CD4-positive, alpha-beta T cell treated with Interleukin-12 subunit alpha and Interleukin-12 subunit beta, for 1 hour (primary cell): ENCODE data around the gene DLG2.

Source experiments
- DNase-seq: peaks from one replicate; pipeline ENCODE4 v3.0.0-alpha.2; 2020

Gene DLG2

DNA sequence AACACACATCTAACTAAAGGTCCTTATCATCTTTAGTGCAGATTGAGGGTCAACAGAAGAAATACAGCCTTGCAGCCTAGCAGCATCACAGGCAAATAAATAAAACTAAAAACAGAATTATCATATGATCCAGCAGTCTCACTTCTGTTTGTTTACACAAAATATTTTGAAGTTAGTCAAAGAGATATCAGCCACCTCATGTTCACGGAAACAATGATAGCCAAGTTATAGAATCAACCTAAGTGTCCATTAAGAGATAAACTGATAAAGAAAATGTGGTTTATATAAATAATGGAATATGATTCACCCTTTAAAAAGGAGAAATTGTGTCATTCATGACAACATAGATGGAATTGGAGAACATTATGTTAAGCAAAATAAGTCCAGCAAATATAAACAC is 1602.9 kb downstream of the DLG2 start:
- DNase-seq = no peak

DNA sequence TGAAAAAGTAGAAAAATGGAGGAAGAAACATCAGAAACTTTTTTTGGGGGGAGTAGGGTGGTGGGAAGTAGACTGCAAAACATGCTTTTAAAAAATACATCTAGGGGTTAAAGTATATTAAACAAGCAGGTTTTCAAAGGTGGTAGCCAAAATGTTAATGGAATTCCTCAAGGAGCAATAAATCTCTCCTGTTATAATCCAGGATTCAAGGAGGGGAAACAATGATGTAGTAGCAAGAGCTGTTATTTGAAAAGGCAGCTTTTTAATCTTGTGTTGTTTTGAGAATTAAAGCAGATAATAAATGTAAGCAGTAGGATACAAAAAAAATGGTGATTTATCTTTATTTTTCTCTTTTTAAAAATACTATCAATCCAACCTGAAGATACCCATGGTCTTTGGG is 1604.4 kb downstream of the DLG2 start:
- no peak for DNase-seq

DNA sequence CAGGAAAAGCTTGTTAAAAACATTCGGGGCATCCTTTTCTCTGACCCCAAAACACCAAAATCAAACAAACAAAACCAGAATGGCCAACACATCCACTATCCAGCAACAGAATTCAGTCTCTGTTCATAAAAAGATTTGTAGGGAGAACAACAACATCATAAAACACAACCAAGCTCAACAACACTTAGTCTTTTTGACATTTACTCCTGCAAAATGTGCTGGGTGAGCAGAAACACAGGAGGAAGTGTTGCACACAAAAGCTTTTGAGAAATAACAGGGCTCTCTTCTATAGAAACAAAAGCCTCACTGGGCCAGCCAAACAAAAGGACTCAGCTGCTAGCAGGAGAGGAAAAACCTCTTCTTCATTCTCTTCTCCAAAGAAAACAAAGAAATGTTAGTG is 1604.9 kb downstream of the DLG2 start:
- DNase-seq = no peak

DNA sequence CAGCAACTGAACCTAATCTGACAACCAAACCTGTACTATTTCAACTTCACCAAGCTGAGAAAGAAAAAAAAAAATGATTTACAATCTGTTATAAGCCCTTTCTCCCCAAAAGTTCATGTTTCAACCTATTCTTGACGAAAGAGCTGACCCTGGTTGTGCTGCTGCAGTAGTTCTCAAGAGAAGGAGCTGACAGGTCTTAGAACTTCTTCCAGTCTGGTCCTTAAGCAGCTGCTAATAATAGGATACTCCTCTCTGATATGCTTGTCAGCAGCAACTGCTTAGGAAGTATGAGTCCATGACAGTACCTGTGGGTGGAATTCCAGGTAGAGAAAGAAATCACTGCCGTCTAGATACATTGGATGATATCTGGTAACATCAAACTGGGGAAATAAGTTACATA is 1605.9 kb downstream of the DLG2 start:
- no peak for DNase-seq

DNA sequence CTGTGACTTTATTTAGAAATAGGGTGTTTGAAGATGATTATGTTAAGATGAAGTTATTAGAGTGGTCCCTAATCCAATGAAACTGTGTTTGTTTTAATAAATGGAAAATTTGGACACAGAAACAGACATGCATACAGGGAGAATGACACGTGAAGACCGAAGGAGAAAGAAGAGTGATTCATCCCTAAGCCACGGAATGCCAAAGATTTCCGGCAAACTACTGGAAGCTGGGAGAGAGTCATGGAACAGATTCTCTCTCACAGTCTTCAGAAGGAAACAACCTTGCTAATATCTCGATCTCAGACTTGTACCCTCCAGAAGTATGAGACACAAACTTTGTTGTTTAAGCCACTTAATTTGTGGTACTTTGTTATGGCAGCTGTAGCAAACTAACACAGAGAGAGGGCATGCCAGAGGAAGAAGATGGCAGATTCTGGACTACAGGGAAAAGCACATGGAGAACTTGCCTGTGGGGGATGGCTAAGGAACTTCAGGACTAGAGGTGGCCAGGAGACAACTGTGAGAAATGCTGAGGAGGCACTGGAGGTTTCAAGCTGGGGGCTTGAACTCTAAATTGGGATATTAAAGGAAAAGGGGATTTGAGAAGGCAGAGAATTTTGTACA is 1607.5 kb downstream of the DLG2 start:
- no peak for DNase-seq

DNA sequence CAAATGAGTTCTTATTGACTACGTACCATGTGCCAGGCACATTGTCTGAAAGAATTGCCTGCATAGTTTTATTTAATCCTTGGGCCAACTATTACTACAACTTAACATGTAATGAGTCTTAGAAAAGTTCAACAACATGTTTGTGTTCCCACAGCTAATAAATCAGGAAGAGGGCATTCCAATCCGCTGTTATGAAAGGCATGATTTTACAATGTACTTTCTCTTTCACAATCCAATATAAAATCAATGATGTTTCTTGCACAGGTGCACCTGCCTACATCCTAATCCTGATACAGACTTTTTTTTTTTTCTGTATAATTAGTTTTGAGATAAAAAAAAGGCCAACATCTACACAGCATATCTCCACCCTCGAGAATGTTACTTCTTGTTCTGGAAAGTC is 1612.6 kb downstream of the DLG2 start:
- DNase-seq = no peak

DNA sequence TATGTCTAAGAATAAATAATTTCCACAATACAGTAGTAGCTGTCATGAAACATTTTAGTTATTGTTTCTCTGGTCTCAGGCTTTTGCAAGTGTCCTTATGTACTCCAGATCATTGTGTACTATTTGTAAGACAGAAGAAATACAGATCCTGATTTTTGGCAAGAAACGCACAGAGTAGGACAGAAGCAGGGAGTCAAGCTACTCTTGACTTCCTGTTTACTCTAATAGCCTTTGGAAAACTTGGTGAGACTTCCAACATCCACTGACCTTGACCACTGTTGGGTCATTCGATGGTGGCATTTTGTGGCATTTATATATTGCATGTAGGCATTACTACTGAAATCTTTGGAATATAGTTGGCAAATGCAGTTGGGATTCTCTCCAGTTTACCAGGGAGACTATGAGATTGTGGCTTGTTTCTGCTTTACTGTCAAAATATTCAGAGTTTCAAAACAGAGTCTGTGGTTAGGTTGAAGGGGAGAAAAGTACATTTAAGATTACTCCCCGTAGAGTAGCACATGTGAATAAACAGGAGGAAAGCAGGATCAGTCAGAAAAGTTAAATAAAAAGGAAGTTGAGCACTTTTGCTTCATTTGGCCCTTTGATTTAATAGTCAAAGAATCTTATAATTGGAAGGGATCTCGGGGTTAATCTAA is 1614.8 kb downstream of the DLG2 start:
- DNase-seq = no peak

DNA sequence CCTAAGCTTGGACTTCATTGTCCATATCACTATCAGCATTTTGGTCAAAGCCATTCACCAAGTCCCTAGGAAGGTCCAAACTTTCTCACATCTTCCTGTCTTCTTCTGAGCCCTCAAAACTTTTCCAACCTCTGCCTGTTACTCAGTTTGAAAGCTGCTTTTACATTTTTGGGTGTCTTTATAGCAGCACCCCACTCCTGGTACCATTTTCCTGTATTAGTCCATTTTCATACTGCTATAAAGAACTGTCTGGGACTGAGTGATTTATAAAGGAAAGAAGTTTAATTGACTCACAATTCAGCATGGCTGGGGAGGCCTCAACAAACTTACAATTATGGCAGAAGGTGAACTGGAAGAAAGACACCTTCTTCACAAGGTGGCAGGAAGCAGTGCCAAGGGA is 1624.0 kb downstream of the DLG2 start:
- no peak for DNase-seq

DNA sequence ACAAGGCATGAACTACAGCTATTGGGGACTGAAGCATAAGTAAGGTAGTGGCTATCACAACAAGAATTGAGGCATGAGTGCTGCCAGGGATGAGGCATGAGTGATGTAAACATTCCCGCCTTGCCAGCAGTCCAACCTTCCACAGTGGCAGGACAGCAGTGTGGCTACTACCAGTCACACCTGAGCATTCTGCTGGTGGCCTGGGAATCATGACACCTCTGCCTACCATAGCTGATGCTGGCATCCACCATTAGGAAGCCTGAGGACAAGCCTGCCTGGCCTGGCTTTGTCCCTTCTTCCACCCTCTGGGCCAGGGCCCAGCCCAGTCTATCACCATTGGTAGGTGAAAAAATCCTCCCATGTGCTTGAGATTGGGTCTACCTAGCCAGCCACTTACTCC is 1628.2 kb downstream of the DLG2 start:
- no peak for DNase-seq

DNA sequence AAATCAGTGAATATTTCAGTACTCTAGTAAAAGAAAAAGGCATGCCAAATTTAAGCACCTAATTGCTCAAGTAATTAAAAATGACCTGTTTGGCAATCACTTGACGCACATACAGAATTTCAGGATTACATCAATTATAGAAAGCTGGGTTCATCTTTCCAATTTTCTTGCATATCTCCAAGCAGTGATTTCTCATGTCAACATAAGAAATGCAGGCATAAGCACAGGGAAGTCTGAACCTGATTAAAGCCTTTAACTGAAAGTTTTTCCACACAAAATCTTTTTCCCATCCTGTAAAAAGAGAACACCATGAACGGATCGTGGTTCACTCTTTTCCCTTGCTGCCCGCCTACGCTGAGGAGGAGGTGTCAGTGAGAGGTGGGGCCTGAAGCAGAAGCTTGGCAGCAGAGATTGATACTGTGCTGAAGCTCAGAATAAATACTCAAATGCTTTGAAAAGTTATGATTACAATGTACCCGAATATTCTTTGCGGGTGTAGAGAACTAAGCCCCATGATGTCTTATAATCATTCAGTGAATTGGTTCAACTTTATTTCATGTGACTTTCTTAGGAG is 1636.9 kb downstream of the DLG2 start:
- DNase-seq = no peak

DNA sequence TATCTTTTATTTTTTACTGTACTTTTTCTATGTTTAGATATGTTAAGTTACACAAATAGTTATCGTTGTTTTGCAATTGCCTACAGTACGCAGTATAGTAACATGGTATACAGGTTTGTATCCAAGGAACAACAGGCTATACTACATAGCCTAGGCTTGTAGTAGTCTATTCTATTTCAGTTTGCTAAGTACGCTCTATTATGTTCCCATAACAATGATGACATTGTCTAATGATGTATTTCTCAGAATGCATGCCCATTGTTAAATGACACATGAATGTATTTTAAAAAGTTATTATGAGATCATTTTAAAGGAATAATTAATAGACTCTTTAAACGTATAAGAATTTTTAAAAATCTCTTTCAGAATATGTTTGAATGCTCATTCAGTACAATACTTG is 1644.3 kb downstream of the DLG2 start:
- no peak for DNase-seq

DNA sequence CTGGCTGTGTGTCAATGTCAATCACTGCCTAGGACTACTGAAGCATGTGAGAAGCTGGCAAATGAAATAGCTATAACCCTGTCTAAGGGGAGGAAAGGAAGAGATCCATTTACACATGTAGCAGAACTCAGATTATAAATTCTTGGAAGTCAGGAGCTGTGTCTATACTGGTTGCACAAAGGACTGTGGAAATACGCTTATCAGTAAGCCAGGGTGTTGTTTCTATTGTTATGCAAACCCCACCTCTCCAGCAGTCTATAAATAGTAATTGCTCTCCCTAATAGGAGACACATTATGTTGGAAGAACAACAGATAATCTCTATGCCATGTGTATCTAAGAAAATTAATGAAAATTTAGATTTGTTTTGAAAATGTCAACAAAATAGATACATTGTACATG is 1647.6 kb downstream of the DLG2 start:
- DNase-seq = no peak

DNA sequence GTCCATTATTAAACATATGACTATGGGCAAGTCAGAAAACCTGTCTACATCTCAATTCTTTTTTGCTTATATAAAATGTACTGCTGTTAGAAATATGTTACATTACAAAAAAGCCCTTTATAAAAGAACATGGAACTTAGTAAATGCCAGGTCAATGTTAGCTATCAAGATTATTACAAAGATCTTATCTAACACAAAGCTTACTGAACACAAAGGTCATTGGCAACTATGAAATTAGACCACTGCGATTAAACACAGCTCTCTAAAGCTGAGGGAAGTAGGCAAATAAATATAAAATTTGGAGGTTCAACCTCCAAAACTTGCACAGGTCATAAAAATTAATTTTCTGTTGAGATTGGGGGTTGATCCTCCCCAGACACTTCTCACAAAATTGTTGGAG is 1648.2 kb downstream of the DLG2 start:
- DNase-seq = no peak

DNA sequence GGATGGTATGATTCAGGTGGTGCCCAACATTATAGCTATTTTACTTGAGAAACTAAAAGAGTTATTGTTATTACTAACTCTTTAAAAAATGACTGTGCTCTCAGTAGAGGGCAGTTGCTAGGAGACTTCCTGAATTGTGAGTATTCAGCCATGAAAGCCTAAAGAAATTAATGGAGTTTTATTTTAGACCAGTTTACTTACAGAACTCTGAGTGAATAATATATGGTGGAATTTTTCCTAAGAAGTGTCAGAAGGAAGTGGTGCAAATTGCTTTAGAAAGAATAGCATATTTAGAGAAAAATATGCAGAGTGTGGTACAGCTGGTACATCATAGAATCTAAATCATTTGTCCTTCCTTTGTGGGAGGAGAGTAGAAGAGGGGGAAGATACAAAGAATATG is 1651.1 kb downstream of the DLG2 start:
- DNase-seq = no peak

DNA sequence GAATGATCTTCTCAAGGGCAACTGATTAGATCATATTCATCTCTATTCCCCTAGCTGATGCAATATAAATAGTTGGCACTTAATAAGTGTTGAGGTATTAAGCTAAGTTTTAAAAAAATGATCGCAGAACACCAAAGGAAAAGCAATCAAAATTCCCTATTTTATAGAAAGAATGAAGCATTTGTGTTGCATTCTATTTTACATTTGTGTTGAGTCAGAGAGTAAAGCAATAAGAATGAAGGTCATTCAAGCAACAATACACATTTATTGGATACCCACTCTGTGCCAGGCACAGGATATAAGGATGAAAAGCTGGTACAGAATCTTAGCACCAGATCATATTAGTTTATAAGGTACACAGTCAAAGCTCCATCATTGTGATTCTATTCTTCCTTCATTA is 1654.6 kb downstream of the DLG2 start:
- DNase-seq = no peak

DNA sequence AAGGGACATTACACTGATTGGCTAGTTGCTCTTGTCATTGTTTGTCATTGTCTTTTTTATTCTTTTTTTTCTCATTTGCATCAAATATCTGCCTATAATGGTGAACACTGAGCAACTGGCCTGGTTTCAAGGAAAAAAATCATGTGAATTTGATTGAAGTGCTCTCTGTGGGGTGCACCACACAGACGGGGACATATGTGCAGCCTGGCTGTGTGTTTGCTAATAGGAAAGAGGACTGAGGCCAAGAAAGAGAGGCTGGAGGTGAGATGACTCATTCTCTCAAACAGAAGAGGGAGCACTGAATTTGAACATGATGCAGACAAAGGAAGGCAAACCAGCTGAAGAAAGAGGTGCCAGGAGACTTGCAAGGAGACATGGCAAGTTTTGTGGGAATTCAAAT is 1656.1 kb downstream of the DLG2 start:
- DNase-seq = no peak

DNA sequence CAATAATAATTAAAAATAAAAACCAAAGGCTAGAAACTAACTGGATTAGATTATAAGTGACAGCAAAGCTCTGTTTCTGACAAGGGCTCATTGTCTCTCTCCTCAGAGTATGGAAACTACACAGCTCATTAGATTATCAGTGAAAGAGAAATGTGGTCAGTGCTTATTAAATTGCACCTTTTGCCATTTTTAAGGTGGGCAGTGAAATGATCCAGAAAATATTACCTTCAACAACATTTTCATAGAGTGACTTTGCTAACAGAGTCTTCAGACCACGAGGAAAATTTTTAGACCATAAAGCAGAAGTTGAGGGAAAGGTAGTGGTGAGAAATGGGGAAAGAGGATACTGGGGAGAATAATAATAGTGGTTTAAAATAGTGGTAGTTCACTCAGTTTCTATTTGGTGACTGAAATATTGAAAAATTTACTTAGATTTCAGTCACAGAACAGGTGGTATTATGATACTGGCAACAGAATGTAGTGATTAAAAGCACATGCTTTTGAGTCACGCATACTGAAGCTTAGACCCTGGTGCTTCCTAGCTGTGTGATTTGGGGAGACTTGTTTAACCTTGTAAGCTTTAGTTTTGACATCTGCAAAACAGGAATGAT is 1657.0 kb downstream of the DLG2 start:
- no peak for DNase-seq

DNA sequence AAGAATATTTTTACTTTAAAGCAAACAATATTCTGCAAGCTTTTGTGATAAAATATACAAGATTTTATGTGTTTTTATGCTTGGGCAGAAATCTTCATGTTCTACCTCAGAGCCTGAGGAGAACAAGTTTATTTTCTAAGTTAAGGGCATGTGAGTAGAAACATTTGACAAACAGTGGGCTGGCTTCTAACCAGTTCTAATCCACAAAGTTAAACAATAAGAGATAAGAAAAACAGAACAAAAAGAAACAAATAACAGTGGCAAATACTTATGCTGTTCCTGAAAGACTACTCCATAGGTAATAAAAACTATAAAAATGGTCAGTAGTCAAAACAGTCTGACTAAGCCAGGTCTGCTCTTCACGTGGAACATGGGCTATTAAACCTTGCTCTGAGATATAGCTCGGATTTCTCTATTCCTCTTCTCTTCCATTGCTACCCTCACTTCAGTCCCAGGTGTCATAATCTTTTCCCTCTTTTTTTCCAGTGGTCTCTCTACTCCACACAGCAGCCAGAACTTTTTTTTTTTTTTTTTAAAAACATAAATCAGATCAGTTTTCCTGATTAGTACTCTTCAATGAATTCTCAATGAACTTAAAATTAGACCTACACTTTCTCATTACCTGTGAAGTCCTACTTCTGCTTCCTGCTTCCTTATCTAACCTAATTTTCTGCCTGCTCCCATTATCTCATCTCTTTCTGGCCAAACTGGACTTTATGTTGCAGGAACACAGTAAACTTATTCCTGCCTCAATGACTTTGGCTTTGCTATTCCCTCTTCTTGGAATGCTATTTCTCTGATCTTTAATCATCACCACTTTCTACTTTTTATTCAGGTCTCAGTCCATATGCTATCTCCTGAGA is 1669.9 kb downstream of the DLG2 start:
- no peak for DNase-seq

DNA sequence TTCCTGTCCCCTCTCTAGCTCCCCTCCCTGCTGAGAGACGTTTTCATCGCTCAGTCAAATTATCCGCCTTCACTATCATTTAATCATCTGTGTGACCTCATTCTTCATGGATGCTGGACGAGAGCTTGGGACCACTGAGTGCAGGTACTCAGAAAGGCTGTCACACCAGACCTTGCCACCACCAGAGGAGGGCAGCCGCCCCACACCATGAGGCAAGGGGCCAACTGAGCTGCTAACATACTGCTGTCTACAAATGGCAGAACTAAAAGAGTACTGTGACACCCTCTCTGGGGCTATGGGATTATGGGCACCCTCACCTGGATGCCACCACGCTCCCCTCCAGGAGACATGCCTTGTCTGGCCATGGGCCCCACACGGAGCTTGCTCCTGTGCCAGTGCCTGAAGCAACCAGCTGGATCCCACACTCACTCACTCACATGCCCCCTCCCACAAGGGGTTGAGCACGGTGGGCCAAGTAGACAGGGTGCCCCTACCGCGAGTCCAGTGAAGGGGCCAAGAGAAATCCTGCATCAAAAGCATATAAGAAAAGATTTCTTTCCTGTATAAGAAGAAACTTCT is 1670.9 kb downstream of the DLG2 start:
- no peak for DNase-seq

DNA sequence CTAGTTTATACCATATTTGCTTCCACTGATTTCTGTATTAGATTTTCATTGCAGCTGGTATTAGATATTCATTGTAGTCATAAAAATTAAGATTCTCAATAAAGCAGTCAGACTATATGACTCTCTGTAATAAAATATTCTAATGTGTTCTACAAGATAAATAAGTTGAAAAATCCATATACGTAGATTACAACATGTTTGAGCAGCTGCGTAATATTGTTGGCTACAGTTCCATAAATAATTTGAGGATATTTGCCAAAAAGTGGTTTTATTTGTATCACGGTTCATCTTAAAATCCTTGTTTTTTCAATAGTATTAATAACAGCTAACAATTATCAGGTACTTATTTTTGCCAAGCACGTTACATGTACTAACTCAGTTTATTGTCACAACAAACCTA is 1672.4 kb downstream of the DLG2 start:
- DNase-seq = no peak

DNA sequence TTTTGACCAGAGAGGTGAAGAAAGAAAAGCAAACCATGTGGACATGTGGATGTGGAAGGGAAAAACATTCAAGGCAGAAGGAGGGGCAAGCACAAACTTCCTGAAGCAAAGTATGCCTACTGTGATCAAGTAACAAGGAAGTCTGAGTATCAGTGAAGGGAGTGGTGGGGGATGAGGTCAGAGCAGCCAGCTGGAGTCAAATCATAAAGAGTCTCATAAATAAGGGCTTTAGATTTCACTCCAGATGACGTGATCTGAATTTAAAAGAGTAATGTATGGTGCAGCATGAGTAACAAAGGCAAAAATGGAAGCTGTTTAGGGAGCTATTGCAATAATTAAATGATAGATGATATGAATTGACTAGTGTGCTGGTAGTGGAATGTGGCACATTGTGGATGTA is 1675.6 kb downstream of the DLG2 start:
- no peak for DNase-seq

DNA sequence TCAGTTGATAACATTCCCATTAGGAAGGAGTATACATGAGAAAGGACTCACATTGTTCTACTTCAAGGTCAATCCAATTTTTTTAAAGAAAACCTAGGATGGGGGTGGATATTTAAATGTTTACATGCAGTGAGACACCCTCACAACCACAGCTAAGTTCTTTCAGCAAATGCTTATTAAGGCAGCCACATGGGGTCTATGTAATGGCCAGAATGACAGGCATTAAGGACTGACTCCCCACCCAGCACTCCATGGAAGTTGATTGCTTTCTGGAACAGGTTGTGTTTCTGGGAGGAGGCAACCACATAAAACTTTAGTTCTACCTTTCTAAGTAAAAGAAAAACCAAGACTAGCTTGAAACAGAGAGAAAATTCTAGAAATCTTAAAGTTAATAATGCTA is 1678.9 kb downstream of the DLG2 start:
- no peak for DNase-seq

DNA sequence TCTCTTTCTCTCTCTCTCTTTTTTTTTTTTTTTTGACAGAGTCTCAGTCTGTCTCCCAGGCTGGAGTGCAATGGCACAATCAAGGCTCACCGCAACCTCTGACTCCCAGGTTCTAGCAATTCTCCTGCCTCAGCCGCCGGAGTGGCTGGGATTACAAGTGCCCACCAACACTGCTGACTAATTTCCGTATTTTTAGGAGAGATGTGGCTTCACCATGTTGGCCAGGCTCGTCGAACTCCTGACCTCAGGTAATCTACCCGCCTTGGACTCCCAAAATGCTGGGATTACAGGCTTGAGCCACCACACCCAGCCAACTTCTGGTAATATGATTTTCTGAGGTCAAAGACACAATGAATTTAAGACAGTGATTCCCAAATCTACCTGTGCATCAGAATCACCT is 1681.2 kb downstream of the DLG2 start:
- DNase-seq = no peak
